Hepatocyte (in vitro differentiated cells): Measurements from ENCODE around the gene OPN1SW. TPM values are rescaled to one million over a fixed set of nuclear protein-coding genes. Genes with fewer than 3 reads are reported as not detected.

Experiments used
- DNase-seq: peaks from one replicate; pipeline ENCODE4 v3.0.0-alpha.2; 2016; ENCODE audit warnings: low spot score
- H2AFZ ChIP-seq: fragments of 200-600 bp; sonication (generic); 2 replicates; pipeline ENCODE4 v1.6.0; 2016; ENCODE audit warnings: antibody characterized with exemption, mild to moderate bottlenecking
- H3K27ac ChIP-seq: fragments of 200-600 bp; sonication (generic); 2 replicates; pipeline ENCODE4 v1.5.1; 2016; ENCODE audit warnings: mild to moderate bottlenecking
- H3K27me3 ChIP-seq: fragments of 200-600 bp; sonication (generic); 2 replicates; pipeline ENCODE4 v1.6.1; 2016
- H3K36me3 ChIP-seq: fragments of 200-600 bp; sonication (generic); replicated peaks from 2 replicates; pipeline ENCODE4 v1.5.1; 2016; ENCODE audit warnings: low read depth; ENCODE audit not compliant: insufficient read depth
- H3K4me1 ChIP-seq: fragments of 200-600 bp; sonication (generic); 2 replicates; pipeline ENCODE4 v1.5.1; 2016; ENCODE audit warnings: mild to moderate bottlenecking, moderate library complexity; ENCODE audit not compliant: insufficient read depth
- H3K4me2 ChIP-seq: fragments of 200-600 bp; sonication (generic); 2 replicates; pipeline ENCODE4 v1.6.0; 2016
- H3K4me3 ChIP-seq: fragments of 200-600 bp; sonication (generic); 2 replicates; pipeline ENCODE4 v1.5.1; 2016; ENCODE audit warnings: mild to moderate bottlenecking
- H3K79me2 ChIP-seq: fragments of 200-600 bp; sonication (generic); 2 replicates; pipeline ENCODE4 v1.6.0; 2017; ENCODE audit warnings: mild to moderate bottlenecking
- H3K9me2 ChIP-seq: fragments of 200-600 bp; sonication (generic); replicated peaks from 2 replicates; pipeline ENCODE4 v1.6.0; 2017; ENCODE audit warnings: mild to moderate bottlenecking; ENCODE audit not compliant: insufficient read depth
- H3K9me3 ChIP-seq: fragments of 200-600 bp; sonication (generic); 2 replicates; pipeline ENCODE4 v1.5.1; 2016; ENCODE audit warnings: low read depth, mild to moderate bottlenecking
- H4K20me1 ChIP-seq: fragments of 200-600 bp; sonication (generic); 2 replicates; pipeline ENCODE4 v1.6.0; 2016; ENCODE audit warnings: mild to moderate bottlenecking; ENCODE audit not compliant: insufficient read depth, poor library complexity, severe bottlenecking
- CTCF ChIP-seq: fragments of 200-600 bp; sonication (generic); IDR thresholded peaks from 2 replicates; pipeline ENCODE4 v1.5.1; 2016; ENCODE audit warnings: antibody characterized with exemption, mild to moderate bottlenecking; ENCODE audit not compliant: poor library complexity
- EZH2 ChIP-seq: fragments of 200-600 bp; sonication (generic); IDR thresholded peaks from 2 replicates; pipeline ENCODE4 v1.6.1; 2016; ENCODE audit warnings: antibody characterized with exemption, mild to moderate bottlenecking, borderline replicate concordance
- EZH2phosphoT487 ChIP-seq: fragments of 200-600 bp; sonication (generic); IDR thresholded peaks from one replicate; pipeline ENCODE4 v1.6.1; 2018; ENCODE audit warnings: antibody characterized with exemption, mild to moderate bottlenecking, low read depth, moderate library complexity; ENCODE audit not compliant: unreplicated experiment, severe bottlenecking
- WGBS: methylation state at CpG from one replicate; pipeline ENCODE4 v1.1.6; 2016; ENCODE audit warnings: low lambda C conversion rate; ENCODE audit errors: missing lambda C conversion rate; 5-methylcytosine and 5-hydroxymethylcytosine counted together
- polyA plus RNA-seq: library from polyadenylated mRNA; unstranded; fragments of >200 nt; fragmentation: Nextera tagmentation; extraction: Ambion mirVana; gene quantifications from 2 replicates; pipeline ENCODE4 v1.2.1, GENCODE V29; 2016
- total RNA-seq: library from RNA; depleted of rRNA; stranded (reverse); fragments of >200 nt; gene quantifications from 2 replicates; pipeline ENCODE4 v1.2.3, GENCODE V29; 2014

OPN1SW gene
- total and polyA plus RNA-seq, 2 experiments from 2014 or later, result not detected

DNA sequence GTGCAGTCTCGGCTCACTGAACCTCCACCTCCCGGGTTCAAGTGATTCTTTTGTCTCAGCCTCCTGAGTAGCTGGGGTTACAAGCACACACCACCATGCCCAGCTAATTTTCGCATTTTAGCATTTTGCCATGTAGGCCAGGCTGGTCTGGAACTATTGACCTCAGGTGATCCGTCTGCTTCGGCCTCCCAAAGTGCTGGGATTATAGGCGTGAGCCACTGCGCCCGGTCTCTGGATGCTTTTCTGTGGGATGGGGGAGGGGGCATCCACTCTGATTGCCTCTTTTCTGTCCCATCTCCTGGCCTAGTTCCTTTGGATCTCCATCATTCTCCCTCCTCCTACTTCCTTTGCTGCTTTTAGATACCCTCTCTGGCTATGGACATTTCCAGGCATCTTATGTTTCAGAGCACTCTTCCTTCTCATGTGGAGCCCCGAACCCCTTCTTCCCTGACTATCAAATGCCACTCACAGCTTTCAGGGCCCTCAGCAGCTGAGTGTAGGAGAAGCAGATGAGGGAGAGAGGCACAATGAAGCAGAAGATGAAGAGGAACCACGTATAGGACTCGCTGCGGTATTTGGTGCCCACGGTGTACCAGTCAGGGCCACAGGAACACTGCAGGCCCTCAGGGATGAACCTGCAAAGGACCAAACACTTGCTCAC, 1.4 kb downstream of the OPN1SW start:
- Histone ChIP-seq H3K36me3 (peaks cover 4% of the 10 kb centered on the region), H3K4me3 (no peak overlapping the region), H3K9me2 (no peaks in the 10 kb centered on the region), H3K4me1 (no peaks in the 10 kb centered on the region), H3K4me2 (no peak overlapping the region), H3K79me2 (no peaks in the 10 kb centered on the region), H3K9me3 (peaks cover 3% of the 10 kb centered on the region), H3K27me3 (no peaks in the 10 kb centered on the region), H3K27ac (no peak overlapping the region), H2AFZ (no peak overlapping the region), H4K20me1 (peaks cover 2% of the 10 kb centered on the region)
- 98% methylated on average over 13 of the region's 13 CpGs for WGBS
- no peak for DNase-seq
- TF ChIP-seq CTCF, result no peak
- TF ChIP-seq EZH2, result no peak
- no peak for TF ChIP-seq EZH2phosphoT487

GRCh38 chr7:128773604-128774003, 2.0 kb downstream of the OPN1SW start:
- H3K9me3 ChIP-seq, result peaks cover 3% of the 10 kb centered on the region
- no peak overlapping the region for H3K4me3 ChIP-seq
- no peak overlapping the region for H3K27ac ChIP-seq
- no peak for DNase-seq
- no peaks in the 10 kb centered on the region for H3K9me2 ChIP-seq
- no peak overlapping the region for H2AFZ ChIP-seq
- no peak overlapping the region for H3K4me2 ChIP-seq
- H3K27me3 ChIP-seq, result no peaks in the 10 kb centered on the region
- WGBS, result 97% methylated on average over 12 of the region's 12 CpGs
- peaks cover 4% of the 10 kb centered on the region for H3K36me3 ChIP-seq
- no peak for TF ChIP-seq CTCF
- no peak for TF ChIP-seq EZH2phosphoT487
- TF ChIP-seq EZH2, result no peak
- no peaks in the 10 kb centered on the region for H3K4me1 ChIP-seq
- peaks cover 2% of the 10 kb centered on the region for H4K20me1 ChIP-seq
- H3K79me2 ChIP-seq, result no peaks in the 10 kb centered on the region

- Histone ChIP-seq H3K79me2 (peaks cover 5% of the 10 kb centered on the region), H3K36me3 (peaks cover 4% of the 10 kb centered on the region), H3K9me2 (no peaks in the 10 kb centered on the region), H4K20me1 (peaks cover 10% of the 10 kb centered on the region), H2AFZ (no peak overlapping the region), H3K9me3 (no peaks in the 10 kb centered on the region), H3K4me1 (no peaks in the 10 kb centered on the region), H3K4me2 (no peak overlapping the region), H3K27ac (no peak overlapping the region), H3K27me3 (no peaks in the 10 kb centered on the region), H3K4me3 (no peak overlapping the region)
- TF ChIP-seq EZH2 (no peak), EZH2phosphoT487 (no peak), CTCF (no peak)
- 72% methylated on average over 2 of the region's 2 CpGs for WGBS
- no peak for DNase-seq
Observed at GRCh38 chr7:128770233-128770632, 5.4 kb downstream of the OPN1SW start.
